ENCODE data around the gene ARHGAP26.

GRCh38 chr5:143064218-143064641 is 294.1 kb downstream of the ARHGAP26 start:
- TF ChIP-seq CTCF (IDR thresholded peaks at IDR 0.05) = no peak
- TF ChIP-seq POLR2A (IDR thresholded peaks at IDR 0.05) = no peak
- no peak for TF ChIP-seq EP300 (IDR thresholded peaks at IDR 0.05; ENCODE audit: low read depth)
